ENCODE results near the gene EPHA5.
"Not testable (repeated sequence)": the region's sequence is repeated elsewhere in the genome, so short reads cannot be mapped to it uniquely, and the experiment has no call there.

Gene EPHA5

GRCh38 chr4:65344278-65344825 is 325.9 kb downstream of the EPHA5 start:
- DNase-seq, result no peak

GRCh38 chr4:65343342-65343741 is 326.9 kb downstream of the EPHA5 start:
- no peak for DNase-seq

- no peak for DNase-seq
These were observed 328.7 kb downstream of the EPHA5 start for GRCh38 chr4:65341557-65341956.

- DNase-seq, result no peak
These were observed 329.7 kb downstream of the EPHA5 start for GRCh38 chr4:65340382-65341109.

GRCh38 chr4:65337371-65337770 is 332.9 kb downstream of the EPHA5 start:
- no peak for DNase-seq

GRCh38 chr4:65336465-65336864 is 333.8 kb downstream of the EPHA5 start:
- DNase-seq, result no peak

GRCh38 chr4:65316534-65316933 is 353.8 kb downstream of the EPHA5 start:
- DNase-seq, result no peak

- no peak for DNase-seq
These were observed 359.2 kb downstream of the EPHA5 start for GRCh38 chr4:65311120-65311519.

GRCh38 chr4:65310586-65310985 is 359.7 kb downstream of the EPHA5 start:
- DNase-seq, result no peak

- DNase-seq, result not testable (repeated sequence)
These were observed 361.7 kb downstream of the EPHA5 start for GRCh38 chr4:65308626-65309025.

- DNase-seq, result no peak
These were observed 368.1 kb downstream of the EPHA5 start for GRCh38 chr4:65302145-65302544.

- no peak for DNase-seq
These were observed 374.0 kb downstream of the EPHA5 start for GRCh38 chr4:65296246-65296645.

- DNase-seq, result no peak
These were observed 383.2 kb downstream of the EPHA5 start for GRCh38 chr4:65287071-65287470.

Measured in DMS53 (cell line).